ENCODE measurements around the gene NRL.

The NRL gene

DNA sequence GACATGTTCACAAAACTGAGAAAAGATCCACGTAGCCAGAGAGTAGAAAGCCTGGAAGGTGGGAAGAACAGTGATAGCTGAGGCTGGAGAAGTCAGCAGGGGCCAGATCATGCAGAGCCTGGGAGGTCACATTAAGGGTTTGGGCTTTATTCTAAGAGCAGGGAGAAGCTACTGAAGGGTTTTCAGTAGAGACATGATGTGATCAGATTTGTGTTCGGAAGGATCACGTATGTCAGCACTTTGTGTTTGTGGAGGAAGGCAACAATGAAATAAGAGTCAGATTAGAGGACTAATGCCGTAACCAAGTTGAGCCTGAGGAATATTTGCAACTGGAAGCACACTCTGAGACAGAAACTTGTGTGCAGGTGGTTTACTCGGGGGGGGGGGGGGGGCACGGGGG, 24.9 kb downstream of the NRL start:
- Histone ChIP-seq H3K27ac (ENCODE audit: low read length) (no peak overlapping the region), H3F3A (ENCODE audit: insufficient read depth, low read length) (no peaks in the 10 kb centered on the region), H4K20me1 (ENCODE audit: insufficient read depth, low read length) (no peaks in the 10 kb centered on the region), H3K9me2 (replicated peaks; ENCODE audit: insufficient read depth, low read length) (no peaks in the 10 kb centered on the region), H3K36me3 (replicated peaks; ENCODE audit: insufficient read depth, low read length) (no peaks in the 10 kb centered on the region), H3K9me3 (replicated peaks; ENCODE audit: insufficient read depth, low read length) (no peaks in the 10 kb centered on the region), H3K4me3 (ENCODE audit: low read length) (no peak overlapping the region), H2AFZ (ENCODE audit: low read length) (no peak overlapping the region), H3K4me2 (ENCODE audit: low read depth, low read length) (no peak overlapping the region), H3K27me3 (replicated peaks; ENCODE audit: insufficient read depth, low read length) (no peaks in the 10 kb centered on the region), H3K9ac (ENCODE audit: low read length) (no peak overlapping the region), H3K4me1 (ENCODE audit: low read length) (no peaks in the 10 kb centered on the region), H3K79me2 (ENCODE audit: low read length) (peaks cover 2% of the 10 kb centered on the region; the same call in 1 of the 2 replicates)
- no peak for TF ChIP-seq EZH2 (optimal IDR thresholded peaks at IDR 0.05; ENCODE audit: low read depth, low read length)
- no peak for TF ChIP-seq CTCF (IDR thresholded peaks at IDR 0.05; ENCODE audit: low read length)
- no peak for TF ChIP-seq EZH2phosphoT487 (IDR thresholded peaks at IDR 0.05; ENCODE audit: low read length)
- no peak for DNase-seq

GRCh38 chr14:24088095-24088494, 26.7 kb downstream of the NRL start:
- H3K27ac ChIP-seq (ENCODE audit: low read length) = no peak overlapping the region
- H4K20me1 ChIP-seq (ENCODE audit: insufficient read depth, low read length) = no peaks in the 10 kb centered on the region
- no peak overlapping the region for H2AFZ ChIP-seq (ENCODE audit: low read length)
- no peak overlapping the region for H3K4me2 ChIP-seq (ENCODE audit: low read depth, low read length)
- no peaks in the 10 kb centered on the region for H3K9me3 ChIP-seq (replicated peaks; ENCODE audit: insufficient read depth, low read length)
- TF ChIP-seq EZH2phosphoT487 (IDR thresholded peaks at IDR 0.05; ENCODE audit: low read length) (no peak), EZH2 (optimal IDR thresholded peaks at IDR 0.05; ENCODE audit: low read depth, low read length) (no peak)
- H3K27me3 ChIP-seq (replicated peaks; ENCODE audit: insufficient read depth, low read length) = no peaks in the 10 kb centered on the region
- no peaks in the 10 kb centered on the region for H3K36me3 ChIP-seq (replicated peaks; ENCODE audit: insufficient read depth, low read length)
- no peaks in the 10 kb centered on the region for H3K9me2 ChIP-seq (replicated peaks; ENCODE audit: insufficient read depth, low read length)
- DNase-seq = no peak
- no peak overlapping the region for H3K9ac ChIP-seq (ENCODE audit: low read length)
- H3K4me3 ChIP-seq (ENCODE audit: low read length) = no peak overlapping the region
- no peaks in the 10 kb centered on the region for H3K79me2 ChIP-seq (ENCODE audit: low read length)
- H3F3A ChIP-seq (ENCODE audit: insufficient read depth, low read length) = no peaks in the 10 kb centered on the region
- H3K4me1 ChIP-seq (ENCODE audit: low read length) = no peaks in the 10 kb centered on the region

GRCh38 chr14:24087004-24087403, 27.7 kb downstream of the NRL start:
- Histone ChIP-seq H4K20me1 (ENCODE audit: insufficient read depth, low read length) (no peaks in the 10 kb centered on the region), H3K9me3 (replicated peaks; ENCODE audit: insufficient read depth, low read length) (no peaks in the 10 kb centered on the region), H3K79me2 (ENCODE audit: low read length) (no peaks in the 10 kb centered on the region), H3K9me2 (replicated peaks; ENCODE audit: insufficient read depth, low read length) (no peaks in the 10 kb centered on the region), H3K27me3 (replicated peaks; ENCODE audit: insufficient read depth, low read length) (no peaks in the 10 kb centered on the region), H3K9ac (ENCODE audit: low read length) (no peak overlapping the region), H3K4me1 (ENCODE audit: low read length) (no peaks in the 10 kb centered on the region), H3K4me2 (ENCODE audit: low read depth, low read length) (no peak overlapping the region), H3K36me3 (replicated peaks; ENCODE audit: insufficient read depth, low read length) (no peaks in the 10 kb centered on the region), H3F3A (ENCODE audit: insufficient read depth, low read length) (no peaks in the 10 kb centered on the region), H2AFZ (ENCODE audit: low read length) (no peak overlapping the region), H3K4me3 (ENCODE audit: low read length) (no peak overlapping the region), H3K27ac (ENCODE audit: low read length) (no peak overlapping the region)
- no peak for DNase-seq
- TF ChIP-seq EZH2 (optimal IDR thresholded peaks at IDR 0.05; ENCODE audit: low read depth, low read length) = no peak
- TF ChIP-seq CTCF (IDR thresholded peaks at IDR 0.05; ENCODE audit: low read length) = no peak
- no peak for TF ChIP-seq EZH2phosphoT487 (IDR thresholded peaks at IDR 0.05; ENCODE audit: low read length)

DNA sequence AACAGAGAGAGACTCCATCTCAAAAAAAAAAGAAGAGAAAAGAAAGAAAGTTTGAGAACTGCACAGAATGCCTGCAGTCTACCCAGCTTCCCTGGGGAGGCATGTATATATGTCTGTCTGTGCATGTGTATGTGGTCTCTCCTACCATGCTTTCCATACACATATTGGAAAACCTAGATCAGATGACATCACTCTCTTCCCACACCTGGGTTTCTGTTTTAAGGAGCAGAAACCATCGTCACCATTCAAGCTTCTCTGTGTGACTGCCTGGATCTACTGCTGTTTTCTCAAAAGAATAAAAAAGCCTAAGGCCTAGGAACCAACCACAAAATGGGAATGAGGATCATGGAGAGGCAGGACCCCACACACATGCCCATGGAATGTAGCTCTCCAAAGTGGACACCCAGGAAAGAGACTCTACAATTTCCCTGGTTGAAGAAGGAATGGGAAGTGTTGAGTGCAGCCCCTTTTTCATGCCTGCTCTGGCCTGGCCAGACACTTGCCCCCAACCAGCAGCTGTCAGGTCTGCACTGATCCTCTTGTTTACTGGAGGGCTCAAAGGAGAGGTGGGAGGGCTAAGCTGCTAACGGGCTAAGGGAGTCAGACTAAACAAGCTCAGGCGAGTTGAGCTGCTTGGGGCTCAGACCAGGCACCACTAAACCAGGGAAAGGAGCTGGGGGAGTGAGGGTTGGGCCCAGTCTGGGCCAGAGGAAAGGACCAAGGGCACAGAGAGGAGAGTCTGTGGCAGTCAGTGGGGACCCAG, 28.4 kb downstream of the NRL start:
- H3K4me1 ChIP-seq (ENCODE audit: low read length) = no peaks in the 10 kb centered on the region
- no peak overlapping the region for H3K27ac ChIP-seq (ENCODE audit: low read length)
- no peak overlapping the region for H3K4me2 ChIP-seq (ENCODE audit: low read depth, low read length)
- no peaks in the 10 kb centered on the region for H3K36me3 ChIP-seq (replicated peaks; ENCODE audit: insufficient read depth, low read length)
- no peaks in the 10 kb centered on the region for H3K27me3 ChIP-seq (replicated peaks; ENCODE audit: insufficient read depth, low read length)
- H3K4me3 ChIP-seq (ENCODE audit: low read length) = no peak overlapping the region
- no peak for DNase-seq
- H4K20me1 ChIP-seq (ENCODE audit: insufficient read depth, low read length) = no peaks in the 10 kb centered on the region
- no peaks in the 10 kb centered on the region for H3K9me2 ChIP-seq (replicated peaks; ENCODE audit: insufficient read depth, low read length)
- TF ChIP-seq CTCF (IDR thresholded peaks at IDR 0.05; ENCODE audit: low read length) (no peak), EZH2 (optimal IDR thresholded peaks at IDR 0.05; ENCODE audit: low read depth, low read length) (no peak), EZH2phosphoT487 (IDR thresholded peaks at IDR 0.05; ENCODE audit: low read length) (no peak)
- H3K9me3 ChIP-seq (replicated peaks; ENCODE audit: insufficient read depth, low read length) = no peaks in the 10 kb centered on the region
- no peak overlapping the region for H3K9ac ChIP-seq (ENCODE audit: low read length)
- H2AFZ ChIP-seq (ENCODE audit: low read length) = no peak overlapping the region
- no peaks in the 10 kb centered on the region for H3F3A ChIP-seq (ENCODE audit: insufficient read depth, low read length)
- H3K79me2 ChIP-seq (ENCODE audit: low read length) = no peaks in the 10 kb centered on the region

Measured in MM.1S (cell line).